Activated naive CD8-positive, alpha-beta T cell treated with anti-CD3 and anti-CD28 coated beads, Interleukin-2, amount 50 U/mL, for 16 hours (primary cell): ENCODE measurements around the gene FGD3.

ENCODE experiments used
- DNase-seq: peaks from one replicate; pipeline ENCODE4 v3.0.0-alpha.2; 2020; ENCODE audit warnings: low read depth, low spot score

The FGD3 gene

GRCh38 chr9:93028448-93029006 lies 81.2 kb downstream of the FGD3 start:
- no peak for DNase-seq

- DNase-seq: no peak
These were observed 83.6 kb downstream of the FGD3 start for GRCh38 chr9:93030642-93031628.

- no peak for DNase-seq
These were observed 84.5 kb downstream of the FGD3 start for GRCh38 chr9:93031629-93032430.

GRCh38 chr9:93032545-93032944 lies 85.2 kb downstream of the FGD3 start:
- no peak for DNase-seq

GRCh38 chr9:93033531-93033930 lies 86.2 kb downstream of the FGD3 start:
- DNase-seq: no peak

GRCh38 chr9:93035106-93035660 lies 87.9 kb downstream of the FGD3 start:
- no peak for DNase-seq

- DNase-seq: no peak
These were observed 88.6 kb downstream of the FGD3 start for GRCh38 chr9:93035821-93036351.

- DNase-seq: no peak
These were observed 89.7 kb downstream of the FGD3 start for GRCh38 chr9:93036887-93037475.

GRCh38 chr9:93037476-93037971 lies 90.2 kb downstream of the FGD3 start:
- no peak for DNase-seq

GRCh38 chr9:93038918-93039317 lies 91.6 kb downstream of the FGD3 start:
- no peak for DNase-seq

GRCh38 chr9:93039456-93039855 lies 92.1 kb downstream of the FGD3 start:
- no peak for DNase-seq

- DNase-seq: no peak
These were observed 92.7 kb downstream of the FGD3 start for GRCh38 chr9:93039976-93040375.

GRCh38 chr9:93040409-93040808 lies 93.1 kb downstream of the FGD3 start:
- no peak for DNase-seq

- DNase-seq: no peak
These were observed 93.9 kb downstream of the FGD3 start for GRCh38 chr9:93041108-93041802.

GRCh38 chr9:93043122-93043521 lies 95.8 kb downstream of the FGD3 start:
- DNase-seq: no peak

GRCh38 chr9:93045521-93045920 lies 98.2 kb downstream of the FGD3 start:
- no peak for DNase-seq

- DNase-seq: no peak
These were observed 101.5 kb downstream of the FGD3 start for GRCh38 chr9:93048566-93049448.

- DNase-seq: no peak
These were observed 102.2 kb downstream of the FGD3 start for GRCh38 chr9:93049491-93049890.

- no peak for DNase-seq
These were observed 102.9 kb downstream of the FGD3 start for GRCh38 chr9:93050231-93050630.
